Measurements from ENCODE around the gene PLCL2.

GRCh38 chr3:17006132-17006852, 121.5 kb downstream of the PLCL2 start:
- TF ChIP-seq POLR2AphosphoS5 (IDR thresholded peaks at IDR 0.05; ENCODE audit: low read depth, low read length) (no peak), POLR2A (IDR thresholded peaks at IDR 0.05; ENCODE audit: low read depth, low read length) (no peak), TAF1 (IDR thresholded peaks at IDR 0.05; ENCODE audit: low read depth, low read length) (no peak), SPI1 (IDR thresholded peaks at IDR 0.05; ENCODE audit: low read depth, low read length) (no peak), POU2F2 (IDR thresholded peaks at IDR 0.05; ENCODE audit: low read depth, low read length) (no peak), PAX5 (IDR thresholded peaks at IDR 0.05; ENCODE audit: insufficient read depth, low read length, severe bottlenecking) (no peak)
